ENCODE results near the gene MARCHF10.

Gene MARCHF10

DNA sequence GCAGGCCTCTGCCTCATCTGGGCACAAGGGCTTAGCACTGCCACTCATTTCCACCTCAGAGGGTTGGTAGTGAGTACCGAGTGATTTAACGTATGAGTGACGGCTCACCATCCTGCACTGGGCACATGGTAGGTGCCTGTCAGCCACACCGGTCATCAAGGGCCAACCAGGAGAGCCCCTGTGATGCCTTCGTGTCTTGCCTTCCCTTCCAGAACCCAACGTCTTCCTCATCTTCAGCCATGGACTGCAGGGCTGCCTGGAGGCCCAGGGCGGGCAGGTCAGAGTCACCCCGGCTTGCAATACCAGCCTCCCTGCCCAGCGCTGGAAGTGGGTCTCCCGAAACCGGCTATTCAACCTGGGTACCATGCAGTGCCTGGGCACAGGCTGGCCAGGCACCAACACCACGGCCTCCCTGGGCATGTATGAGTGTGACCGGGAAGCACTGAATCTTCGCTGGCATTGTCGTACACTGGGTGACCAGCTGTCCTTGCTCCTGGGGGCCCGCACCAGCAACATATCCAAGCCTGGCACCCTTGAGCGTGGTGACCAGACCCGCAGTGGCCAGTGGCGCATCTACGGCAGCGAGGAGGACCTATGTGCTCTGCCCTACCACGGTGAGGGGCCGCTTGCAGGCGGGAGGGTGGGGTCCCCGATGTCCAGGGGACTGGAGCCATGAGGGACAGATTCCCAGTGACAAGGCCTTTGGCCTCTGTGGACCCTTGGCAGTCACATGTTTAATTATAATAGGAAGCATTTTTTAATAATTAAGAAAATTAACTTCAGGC lies 143.6 kb downstream of the MARCHF10 start:
- Histone ChIP-seq H3K9me3 (ENCODE audit: control insufficient read depth, low read length) (no peaks in the 10 kb centered on the region), H3K4me1 (ENCODE audit: control insufficient read depth, insufficient read depth, low read length, poor library complexity, severe bottlenecking) (no peaks in the 10 kb centered on the region), H3K4me3 (ENCODE audit: insufficient read depth, low read depth, low read length, poor library complexity, severe bottlenecking) (no peak overlapping the region), H3K27ac (ENCODE audit: insufficient read depth, low read length, poor library complexity, severe bottlenecking) (no peak overlapping the region), H3K36me3 (ENCODE audit: control insufficient read depth, insufficient read depth, low read length) (no peaks in the 10 kb centered on the region), H3K27me3 (replicated peaks; ENCODE audit: control insufficient read depth, insufficient read depth, low read length, poor library complexity, severe bottlenecking) (no peaks in the 10 kb centered on the region)
- DNase-seq = no peak

DNA sequence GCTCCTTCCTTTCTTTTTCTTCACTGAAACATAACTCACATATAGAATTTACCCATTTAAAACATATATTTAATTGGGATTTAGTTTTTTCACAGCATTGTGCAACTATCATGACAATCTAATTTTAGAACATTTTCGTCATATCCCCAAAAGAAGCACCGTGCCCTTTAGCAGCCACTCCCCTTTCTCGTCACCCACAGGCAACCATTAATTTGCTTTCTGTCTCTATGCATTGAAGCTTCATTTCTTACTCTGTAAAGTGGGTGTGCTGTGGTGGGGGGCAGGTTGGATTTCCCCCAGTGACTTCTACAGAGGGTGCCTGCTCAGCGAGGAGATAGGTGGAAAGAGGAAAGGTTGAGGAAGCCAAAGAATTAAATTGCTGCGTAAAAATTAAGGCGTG lies 144.8 kb downstream of the MARCHF10 start:
- no peak overlapping the region for H3K27ac ChIP-seq (ENCODE audit: insufficient read depth, low read length, poor library complexity, severe bottlenecking)
- H3K4me1 ChIP-seq (ENCODE audit: control insufficient read depth, insufficient read depth, low read length, poor library complexity, severe bottlenecking) = no peaks in the 10 kb centered on the region
- no peaks in the 10 kb centered on the region for H3K9me3 ChIP-seq (ENCODE audit: control insufficient read depth, low read length)
- H3K4me3 ChIP-seq (ENCODE audit: insufficient read depth, low read depth, low read length, poor library complexity, severe bottlenecking) = no peak overlapping the region
- no peak for DNase-seq
- no peaks in the 10 kb centered on the region for H3K27me3 ChIP-seq (replicated peaks; ENCODE audit: control insufficient read depth, insufficient read depth, low read length, poor library complexity, severe bottlenecking)
- no peaks in the 10 kb centered on the region for H3K36me3 ChIP-seq (ENCODE audit: control insufficient read depth, insufficient read depth, low read length)

GRCh38 chr17:62662855-62663254 lies 145.3 kb downstream of the MARCHF10 start:
- DNase-seq = no peak
- Histone ChIP-seq H3K9me3 (ENCODE audit: control insufficient read depth, low read length) (no peaks in the 10 kb centered on the region), H3K27ac (ENCODE audit: insufficient read depth, low read length, poor library complexity, severe bottlenecking) (no peak overlapping the region), H3K4me3 (ENCODE audit: insufficient read depth, low read depth, low read length, poor library complexity, severe bottlenecking) (no peak overlapping the region), H3K36me3 (ENCODE audit: control insufficient read depth, insufficient read depth, low read length) (no peaks in the 10 kb centered on the region), H3K27me3 (replicated peaks; ENCODE audit: control insufficient read depth, insufficient read depth, low read length, poor library complexity, severe bottlenecking) (no peaks in the 10 kb centered on the region), H3K4me1 (ENCODE audit: control insufficient read depth, insufficient read depth, low read length, poor library complexity, severe bottlenecking) (no peaks in the 10 kb centered on the region)

DNA sequence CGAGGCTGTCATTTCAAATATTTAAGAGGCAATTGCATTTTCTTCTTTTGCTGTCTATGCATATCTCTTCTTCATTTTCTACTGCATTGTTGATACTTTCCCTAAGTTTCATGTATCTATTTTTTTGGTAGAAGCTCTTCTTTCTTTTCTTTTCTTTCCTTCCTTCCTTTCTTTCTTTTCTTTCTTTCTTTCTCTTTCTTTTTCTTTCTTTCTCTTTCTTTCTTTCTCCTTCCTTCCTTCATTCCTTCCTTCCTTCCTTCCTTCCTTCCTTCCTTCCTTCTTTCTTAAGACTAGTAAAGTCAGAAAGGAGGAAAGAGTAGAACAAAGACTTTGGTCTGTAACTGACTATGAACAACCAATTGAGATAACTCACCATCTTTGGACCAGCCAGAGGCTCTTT lies 146.8 kb downstream of the MARCHF10 start:
- Histone ChIP-seq H3K36me3 (ENCODE audit: control insufficient read depth, insufficient read depth, low read length) (no peaks in the 10 kb centered on the region), H3K4me1 (ENCODE audit: control insufficient read depth, insufficient read depth, low read length, poor library complexity, severe bottlenecking) (no peaks in the 10 kb centered on the region), H3K27ac (ENCODE audit: insufficient read depth, low read length, poor library complexity, severe bottlenecking) (no peak overlapping the region), H3K4me3 (ENCODE audit: insufficient read depth, low read depth, low read length, poor library complexity, severe bottlenecking) (no peak overlapping the region), H3K9me3 (ENCODE audit: control insufficient read depth, low read length) (no peaks in the 10 kb centered on the region), H3K27me3 (replicated peaks; ENCODE audit: control insufficient read depth, insufficient read depth, low read length, poor library complexity, severe bottlenecking) (no peaks in the 10 kb centered on the region)
- no peak for DNase-seq

GRCh38 chr17:62660629-62661118 lies 147.4 kb downstream of the MARCHF10 start:
- Histone ChIP-seq H3K4me1 (ENCODE audit: control insufficient read depth, insufficient read depth, low read length, poor library complexity, severe bottlenecking) (no peaks in the 10 kb centered on the region), H3K36me3 (ENCODE audit: control insufficient read depth, insufficient read depth, low read length) (no peaks in the 10 kb centered on the region), H3K4me3 (ENCODE audit: insufficient read depth, low read depth, low read length, poor library complexity, severe bottlenecking) (no peak overlapping the region), H3K27me3 (replicated peaks; ENCODE audit: control insufficient read depth, insufficient read depth, low read length, poor library complexity, severe bottlenecking) (no peaks in the 10 kb centered on the region), H3K9me3 (ENCODE audit: control insufficient read depth, low read length) (no peaks in the 10 kb centered on the region), H3K27ac (ENCODE audit: insufficient read depth, low read length, poor library complexity, severe bottlenecking) (no peak overlapping the region)
- DNase-seq = no peak

DNA sequence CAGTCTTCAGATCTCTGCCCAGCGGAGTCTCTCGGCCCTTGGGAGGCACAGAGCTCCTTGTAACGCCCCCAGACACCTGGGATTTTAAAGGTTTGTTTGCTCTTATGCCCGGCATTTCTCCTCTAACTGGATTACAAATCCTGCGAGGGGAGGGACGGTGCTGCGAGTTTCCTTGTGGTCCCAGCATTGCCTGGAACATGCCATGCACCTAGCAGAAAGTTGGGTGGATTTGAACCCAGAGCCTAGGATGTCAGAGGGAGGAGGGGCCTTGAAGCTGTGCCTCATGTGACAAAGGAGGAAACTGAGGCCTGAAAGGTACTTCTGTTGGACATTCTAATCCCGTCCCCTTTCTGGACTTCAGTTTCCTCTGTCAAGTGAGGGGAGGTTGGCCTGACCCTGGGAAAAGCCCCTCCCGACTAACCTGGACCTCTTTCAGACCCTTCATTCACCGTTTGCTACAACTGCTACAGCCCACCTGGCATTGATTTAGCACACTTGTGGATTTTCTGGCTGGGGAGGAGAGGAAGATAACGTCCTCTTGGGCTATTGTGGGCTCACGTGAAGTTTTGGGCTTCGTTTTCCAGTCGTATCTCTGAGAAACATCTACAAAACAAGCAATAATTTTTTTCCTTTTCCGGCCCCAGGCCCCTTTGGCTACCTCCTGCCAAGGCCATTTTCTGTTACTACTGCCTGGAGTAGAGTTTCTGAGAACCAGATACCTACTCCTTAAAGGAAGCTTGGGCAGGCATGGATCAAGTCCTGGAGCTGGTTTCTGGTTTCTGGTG lies 149.8 kb downstream of the MARCHF10 start:
- no peaks in the 10 kb centered on the region for H3K27me3 ChIP-seq (replicated peaks; ENCODE audit: control insufficient read depth, insufficient read depth, low read length, poor library complexity, severe bottlenecking)
- no peaks in the 10 kb centered on the region for H3K9me3 ChIP-seq (ENCODE audit: control insufficient read depth, low read length)
- no peaks in the 10 kb centered on the region for H3K36me3 ChIP-seq (ENCODE audit: control insufficient read depth, insufficient read depth, low read length)
- H3K4me3 ChIP-seq (ENCODE audit: insufficient read depth, low read depth, low read length, poor library complexity, severe bottlenecking) = no peak overlapping the region
- H3K27ac ChIP-seq (ENCODE audit: insufficient read depth, low read length, poor library complexity, severe bottlenecking) = no peak overlapping the region
- H3K4me1 ChIP-seq (ENCODE audit: control insufficient read depth, insufficient read depth, low read length, poor library complexity, severe bottlenecking) = peaks cover 5% of the 10 kb centered on the region
- no peak for DNase-seq

GRCh38 chr17:62657690-62658089 lies 150.4 kb downstream of the MARCHF10 start:
- peaks cover 11% of the 10 kb centered on the region for H3K4me1 ChIP-seq (ENCODE audit: control insufficient read depth, insufficient read depth, low read length, poor library complexity, severe bottlenecking)
- DNase-seq = no peak
- H3K9me3 ChIP-seq (ENCODE audit: control insufficient read depth, low read length) = no peaks in the 10 kb centered on the region
- H3K27ac ChIP-seq (ENCODE audit: insufficient read depth, low read length, poor library complexity, severe bottlenecking) = no peak overlapping the region
- H3K4me3 ChIP-seq (ENCODE audit: insufficient read depth, low read depth, low read length, poor library complexity, severe bottlenecking) = no peak overlapping the region
- H3K36me3 ChIP-seq (ENCODE audit: control insufficient read depth, insufficient read depth, low read length) = no peaks in the 10 kb centered on the region
- H3K27me3 ChIP-seq (replicated peaks; ENCODE audit: control insufficient read depth, insufficient read depth, low read length, poor library complexity, severe bottlenecking) = no peaks in the 10 kb centered on the region

DNA sequence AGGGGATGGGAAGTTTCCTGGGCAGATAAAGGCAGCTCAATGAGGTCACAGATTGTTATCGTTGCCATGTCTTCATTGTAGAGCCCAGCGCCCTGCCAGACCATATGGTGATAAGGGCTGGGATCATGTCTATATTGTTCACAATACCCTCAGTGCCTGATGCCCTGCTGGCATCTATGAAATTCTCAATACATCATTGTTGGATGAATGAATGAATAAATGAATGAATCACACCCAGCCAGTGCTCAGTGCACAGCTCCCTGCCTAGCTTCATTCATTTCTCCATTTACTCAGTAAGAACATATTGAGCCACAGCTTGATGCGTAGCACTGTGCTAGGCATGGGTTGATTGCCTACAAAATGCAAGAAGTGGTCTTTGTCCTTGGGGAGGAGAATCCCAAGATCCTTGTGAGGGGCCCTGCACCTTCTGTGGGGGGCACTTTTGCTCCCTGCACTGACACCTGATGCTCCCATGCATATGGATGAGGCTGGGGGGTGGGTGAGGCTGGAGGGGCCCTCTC lies 150.9 kb downstream of the MARCHF10 start:
- Histone ChIP-seq H3K27me3 (replicated peaks; ENCODE audit: control insufficient read depth, insufficient read depth, low read length, poor library complexity, severe bottlenecking) (no peaks in the 10 kb centered on the region), H3K36me3 (ENCODE audit: control insufficient read depth, insufficient read depth, low read length) (no peaks in the 10 kb centered on the region), H3K4me1 (ENCODE audit: control insufficient read depth, insufficient read depth, low read length, poor library complexity, severe bottlenecking) (peaks cover 16% of the 10 kb centered on the region), H3K27ac (ENCODE audit: insufficient read depth, low read length, poor library complexity, severe bottlenecking) (no peak overlapping the region), H3K9me3 (ENCODE audit: control insufficient read depth, low read length) (no peaks in the 10 kb centered on the region), H3K4me3 (ENCODE audit: insufficient read depth, low read depth, low read length, poor library complexity, severe bottlenecking) (no peak overlapping the region)
- no peak for DNase-seq

DNA sequence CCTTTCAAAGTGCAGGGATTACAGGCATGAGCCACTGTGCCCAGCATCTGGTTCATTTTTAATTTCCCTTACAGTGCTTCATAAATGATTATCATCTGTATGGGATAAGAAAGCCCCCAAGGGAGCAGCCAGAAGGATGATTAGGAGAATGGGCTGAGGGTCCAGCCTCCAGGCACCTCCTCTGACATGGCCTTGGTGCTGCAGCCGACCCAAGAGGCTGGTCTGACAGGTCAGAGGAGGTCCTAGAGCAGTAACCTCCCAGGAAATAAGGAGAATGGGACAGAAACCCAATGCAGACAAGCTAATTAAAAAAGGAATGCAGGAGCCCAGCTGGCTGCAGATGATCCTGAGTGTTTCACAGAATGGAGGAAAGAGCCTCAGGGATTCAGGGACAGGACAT lies 151.7 kb downstream of the MARCHF10 start:
- Histone ChIP-seq H3K27me3 (replicated peaks; ENCODE audit: control insufficient read depth, insufficient read depth, low read length, poor library complexity, severe bottlenecking) (no peaks in the 10 kb centered on the region), H3K4me1 (ENCODE audit: control insufficient read depth, insufficient read depth, low read length, poor library complexity, severe bottlenecking) (peaks cover 16% of the 10 kb centered on the region), H3K4me3 (ENCODE audit: insufficient read depth, low read depth, low read length, poor library complexity, severe bottlenecking) (no peak overlapping the region), H3K36me3 (ENCODE audit: control insufficient read depth, insufficient read depth, low read length) (no peaks in the 10 kb centered on the region), H3K27ac (ENCODE audit: insufficient read depth, low read length, poor library complexity, severe bottlenecking) (no peak overlapping the region), H3K9me3 (ENCODE audit: control insufficient read depth, low read length) (no peaks in the 10 kb centered on the region)
- DNase-seq = no peak

GRCh38 chr17:62655656-62656055 lies 152.5 kb downstream of the MARCHF10 start:
- Histone ChIP-seq H3K4me3 (ENCODE audit: insufficient read depth, low read depth, low read length, poor library complexity, severe bottlenecking) (no peak overlapping the region), H3K27ac (ENCODE audit: insufficient read depth, low read length, poor library complexity, severe bottlenecking) (no peak overlapping the region), H3K9me3 (ENCODE audit: control insufficient read depth, low read length) (no peaks in the 10 kb centered on the region), H3K27me3 (replicated peaks; ENCODE audit: control insufficient read depth, insufficient read depth, low read length, poor library complexity, severe bottlenecking) (no peaks in the 10 kb centered on the region), H3K4me1 (ENCODE audit: control insufficient read depth, insufficient read depth, low read length, poor library complexity, severe bottlenecking) (peaks cover 16% of the 10 kb centered on the region), H3K36me3 (ENCODE audit: control insufficient read depth, insufficient read depth, low read length) (no peaks in the 10 kb centered on the region)
- DNase-seq = no peak

Measured in effector memory CD4-positive, alpha-beta T cell (primary cell).